GM18951 (cell line): ENCODE results near the gene JARID2.

ENCODE experiments used
- POLR2A ChIP-seq: IDR thresholded peaks from 4 replicates; pipeline ENCODE4 v1.6.1; 2011; ENCODE audit warnings: mild to moderate bottlenecking; ENCODE audit not compliant: insufficient read length, insufficient read depth; ENCODE audit errors: extremely low read depth
- in situ Hi-C: fragments of 300-500 bp; cut with MboI; formaldehyde crosslinking; loops from one replicate; pipeline ENCODE4 v1.12.0; 2022; ENCODE audit warnings: low sequenced_read_pairs, mixed read lengths, inconsistent platforms; ENCODE audit not compliant: unreplicated experiment

The JARID2 gene

GRCh38 chr6:15522026-15522425 lies 276.2 kb downstream of the JARID2 start:
- in situ Hi-C loops, result loop anchor here (25.0 kb wide), 1 partner anchor 665 kb away; no protein-coding TSS in a partner anchor
- no peak for TF ChIP-seq POLR2A

DNA sequence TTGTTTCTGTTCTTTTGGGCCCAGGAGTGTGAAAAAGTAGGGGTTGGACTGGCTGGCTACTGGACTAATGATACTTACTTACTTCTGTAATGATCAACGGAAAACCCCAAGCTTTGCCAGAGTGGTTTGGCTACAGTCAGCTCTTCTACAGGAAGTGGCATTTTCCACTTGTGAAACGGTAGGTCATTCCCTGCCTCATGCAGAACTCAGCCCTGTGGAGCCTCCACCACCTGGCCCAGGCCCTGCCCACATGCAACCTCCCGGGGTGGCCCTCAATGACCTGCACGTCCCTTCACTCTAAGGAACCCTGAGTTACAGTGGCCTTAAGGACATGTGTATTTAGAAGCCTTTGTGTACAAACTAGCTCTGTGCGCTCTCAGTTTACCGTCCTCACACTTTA lies 276.6 kb downstream of the JARID2 start:
- in situ Hi-C loops, result loop anchor here (25.0 kb wide), 1 partner anchor 665 kb away; no protein-coding TSS in a partner anchor
- TF ChIP-seq POLR2A, result no peak

DNA sequence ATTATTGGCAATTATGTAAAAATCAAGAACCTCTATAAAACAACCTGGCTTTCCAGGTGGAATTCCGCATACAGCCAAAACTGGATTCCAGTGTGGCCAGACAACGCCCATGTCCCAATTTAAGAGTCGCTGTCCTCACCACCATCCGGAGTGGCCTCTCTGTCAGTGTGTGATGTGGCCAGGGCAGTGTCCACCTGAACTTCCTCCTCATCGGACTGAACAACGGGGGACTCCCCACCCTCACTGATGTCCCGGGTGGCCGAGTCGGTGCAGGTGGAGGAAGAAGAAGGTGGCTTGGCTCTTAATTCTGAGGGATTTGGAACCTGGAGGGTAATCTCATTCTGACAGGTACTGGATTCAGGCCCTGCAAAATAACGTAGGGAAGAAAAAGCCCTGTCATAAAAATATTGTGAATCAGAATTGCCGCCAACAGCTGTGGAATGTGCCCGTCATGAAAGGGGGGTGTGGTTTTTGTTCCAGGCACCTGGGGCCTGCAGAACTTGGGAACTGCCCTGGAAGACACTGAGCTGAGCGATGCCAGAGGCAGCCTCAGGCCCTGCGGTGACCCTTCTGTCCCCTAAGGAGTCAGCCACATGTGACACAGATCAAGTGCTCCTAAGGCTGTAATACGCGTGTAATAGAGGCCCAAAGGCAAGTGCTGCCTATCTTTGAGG lies 277.1 kb downstream of the JARID2 start:
- in situ Hi-C loops, result loop anchor here (25.0 kb wide), 1 partner anchor 664 kb away; no protein-coding TSS in a partner anchor
- TF ChIP-seq POLR2A, result no peak

DNA sequence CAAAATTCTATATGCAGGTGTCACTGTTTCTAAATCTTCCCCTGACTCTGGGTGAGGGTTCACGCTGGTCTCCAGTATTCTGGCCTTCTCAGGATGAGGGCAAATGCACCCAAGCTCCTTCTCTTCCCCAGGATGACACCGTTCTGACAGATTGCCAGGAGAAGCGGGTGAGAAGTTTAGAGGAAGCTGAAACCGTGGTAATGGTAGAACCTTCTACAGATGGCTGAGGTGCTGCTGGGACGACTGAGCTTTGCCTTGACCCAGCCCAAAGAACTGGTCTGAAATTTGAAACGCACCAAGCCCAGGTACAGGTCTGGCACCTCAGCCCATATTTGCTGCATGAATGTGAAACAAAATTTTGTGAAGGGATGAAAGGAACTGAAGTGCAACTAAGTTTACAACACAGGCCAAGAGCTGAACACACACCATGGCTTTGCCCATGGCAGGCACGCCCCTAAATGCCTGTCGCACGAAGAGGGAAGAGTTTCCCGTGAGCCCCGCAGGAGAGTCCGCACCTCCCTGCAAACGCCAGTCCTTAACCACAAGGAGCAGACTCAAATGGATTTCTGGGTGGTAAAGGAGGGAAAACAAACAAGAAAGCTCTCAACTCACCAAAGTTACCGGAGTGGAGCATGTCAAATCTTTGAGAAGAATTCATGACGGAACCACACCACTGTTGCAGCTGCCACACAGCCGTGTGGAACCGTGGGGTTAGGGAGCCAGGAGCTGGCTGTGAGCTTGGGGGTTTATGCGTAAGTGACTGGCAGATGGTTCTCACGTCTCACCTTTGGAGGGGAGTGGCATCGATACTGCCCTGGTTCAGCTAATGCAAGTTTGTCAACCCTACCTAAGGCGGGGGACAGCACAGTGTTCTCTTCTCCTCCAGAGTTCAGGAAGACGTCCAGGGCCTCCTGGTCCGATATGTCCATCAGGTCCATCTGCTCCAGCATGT lies 278.1 kb downstream of the JARID2 start:
- in situ Hi-C loops, result loop anchor here (25.0 kb wide), 1 partner anchor 663 kb away; no protein-coding TSS in a partner anchor
- no peak for TF ChIP-seq POLR2A

- in situ Hi-C loops, result loop anchor here (25.0 kb wide), 1 partner anchor 662 kb away; no protein-coding TSS in a partner anchor
- TF ChIP-seq POLR2A, result no peak
These were observed 279.1 kb downstream of the JARID2 start for GRCh38 chr6:15524861-15525401.

DNA sequence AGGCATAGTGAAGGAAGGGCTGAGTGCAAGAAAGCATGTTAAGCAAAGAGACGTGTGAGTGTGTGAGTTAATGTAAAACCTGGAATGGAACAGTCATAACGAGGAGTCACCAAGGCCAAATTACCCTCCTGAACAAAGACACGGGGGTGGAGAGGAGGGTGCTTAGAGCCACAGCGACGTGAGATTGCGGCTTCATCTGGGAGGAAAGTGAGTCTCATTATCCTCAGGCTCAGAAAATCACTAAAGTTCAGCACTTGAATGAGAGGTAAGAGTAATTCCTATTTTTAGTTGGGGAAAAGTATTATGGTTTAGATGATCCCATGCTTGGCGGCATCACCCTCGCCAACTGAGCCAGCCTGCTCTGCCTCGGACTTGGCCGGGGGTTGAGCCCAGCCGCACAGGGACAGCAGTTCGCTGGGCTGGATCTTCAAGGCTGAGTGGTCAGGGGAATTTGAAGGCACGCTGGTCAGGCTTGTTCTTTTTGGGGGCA lies 280.4 kb downstream of the JARID2 start:
- no peak for TF ChIP-seq POLR2A
- in situ Hi-C loops, result no loop called here

- in situ Hi-C loops, result no loop called here
- no peak for TF ChIP-seq POLR2A
These were observed 282.2 kb downstream of the JARID2 start for GRCh38 chr6:15527838-15528617.

GRCh38 chr6:15528870-15529269 lies 283.0 kb downstream of the JARID2 start:
- TF ChIP-seq POLR2A, result no peak
- in situ Hi-C loops, result no loop called here

DNA sequence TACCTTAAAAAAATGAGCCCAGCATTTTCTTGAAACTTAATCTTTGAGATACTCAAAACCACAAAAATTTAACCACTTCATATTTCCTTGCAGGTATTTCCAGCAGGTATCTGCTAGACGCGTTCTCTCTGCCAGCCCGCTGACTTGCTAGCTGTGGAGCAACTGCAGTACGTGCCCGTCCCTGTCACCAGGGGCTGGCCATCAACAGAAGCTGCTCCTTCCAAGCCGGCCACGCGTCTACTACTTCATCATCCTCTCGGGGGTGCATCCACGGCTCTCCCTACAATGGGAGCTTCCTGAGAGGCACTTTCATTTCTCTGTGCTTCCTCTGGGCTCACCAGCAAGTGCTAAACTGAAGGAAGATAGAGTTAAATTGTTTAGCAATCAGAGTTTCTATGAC lies 284.5 kb downstream of the JARID2 start:
- in situ Hi-C loops, result no loop called here
- no peak for TF ChIP-seq POLR2A

DNA sequence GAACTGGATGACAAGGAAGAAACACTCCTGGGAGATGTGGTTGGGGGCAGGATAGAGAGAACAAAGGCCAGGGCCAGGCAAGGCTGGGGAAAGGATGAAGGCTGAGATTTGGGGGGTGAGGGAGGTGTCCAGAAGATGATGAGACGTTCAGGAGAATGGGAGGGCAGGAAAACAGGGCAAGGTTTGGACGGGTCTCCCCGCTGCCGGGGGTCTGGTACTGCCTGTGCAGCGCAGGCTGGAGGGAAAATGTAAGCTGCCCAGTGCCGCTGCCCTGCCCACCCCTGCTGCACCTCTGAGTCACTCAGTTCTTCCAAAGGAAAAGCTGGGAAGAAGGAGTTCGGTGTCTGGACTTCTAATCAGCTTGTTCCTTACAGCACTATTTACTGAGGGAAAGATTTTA lies 286.1 kb downstream of the JARID2 start:
- in situ Hi-C loops, result no loop called here
- no peak for TF ChIP-seq POLR2A

DNA sequence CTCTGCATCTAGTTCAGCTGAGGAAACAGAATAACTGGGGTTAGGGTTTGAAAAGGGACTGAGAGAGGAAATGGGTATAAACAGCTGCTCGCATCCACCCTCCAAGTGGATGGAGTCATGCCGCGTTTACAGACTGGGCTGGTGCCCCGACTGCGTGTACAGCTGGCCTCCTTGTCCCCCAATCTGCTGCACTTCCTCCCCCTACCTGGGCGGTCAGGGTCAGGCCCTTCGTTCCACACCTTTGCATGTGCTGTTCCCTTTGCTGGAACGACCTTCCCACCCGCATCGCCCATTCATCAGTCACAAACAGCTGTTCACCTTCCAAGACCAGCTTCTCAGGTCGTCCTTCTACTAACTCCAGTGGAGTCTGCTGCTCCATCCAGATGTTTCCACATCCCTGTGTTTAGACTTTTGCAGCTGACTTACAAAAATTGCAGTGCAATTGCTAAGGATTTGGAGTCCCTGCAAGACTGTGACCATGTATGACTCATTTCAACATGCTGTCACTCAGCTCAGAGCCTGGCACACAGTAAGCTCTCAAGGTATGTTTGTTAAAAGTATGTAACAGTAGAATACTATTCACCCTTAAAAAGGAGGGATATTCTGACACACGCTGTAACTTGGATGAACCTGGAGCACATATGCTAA lies 287.6 kb downstream of the JARID2 start:
- in situ Hi-C loops, result no loop called here

DNA sequence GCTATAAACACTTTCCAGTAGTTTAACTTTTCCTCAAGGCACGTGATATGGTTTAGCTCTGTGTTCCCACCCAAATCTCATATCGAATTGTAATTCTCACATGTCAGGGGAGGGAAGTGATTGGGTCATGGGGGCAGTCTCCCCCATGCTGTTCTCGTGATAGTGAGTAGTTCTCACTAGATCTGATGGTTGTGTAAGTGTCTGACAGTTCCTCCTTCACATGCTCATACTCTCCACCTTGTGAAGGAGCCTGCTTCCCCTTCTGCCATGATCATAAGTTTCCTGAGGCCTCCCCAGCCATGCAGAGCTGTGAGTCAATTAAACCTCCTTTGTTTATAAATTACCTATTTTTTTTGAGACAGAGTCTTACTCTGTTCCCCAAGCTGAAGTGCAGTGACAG lies 289.1 kb downstream of the JARID2 start:
- in situ Hi-C loops, result no loop called here
- no peak for TF ChIP-seq POLR2A

More for the DNA sequence above, 287.6 kb downstream of the JARID2 start:
- TF ChIP-seq POLR2A, result no peak

DNA sequence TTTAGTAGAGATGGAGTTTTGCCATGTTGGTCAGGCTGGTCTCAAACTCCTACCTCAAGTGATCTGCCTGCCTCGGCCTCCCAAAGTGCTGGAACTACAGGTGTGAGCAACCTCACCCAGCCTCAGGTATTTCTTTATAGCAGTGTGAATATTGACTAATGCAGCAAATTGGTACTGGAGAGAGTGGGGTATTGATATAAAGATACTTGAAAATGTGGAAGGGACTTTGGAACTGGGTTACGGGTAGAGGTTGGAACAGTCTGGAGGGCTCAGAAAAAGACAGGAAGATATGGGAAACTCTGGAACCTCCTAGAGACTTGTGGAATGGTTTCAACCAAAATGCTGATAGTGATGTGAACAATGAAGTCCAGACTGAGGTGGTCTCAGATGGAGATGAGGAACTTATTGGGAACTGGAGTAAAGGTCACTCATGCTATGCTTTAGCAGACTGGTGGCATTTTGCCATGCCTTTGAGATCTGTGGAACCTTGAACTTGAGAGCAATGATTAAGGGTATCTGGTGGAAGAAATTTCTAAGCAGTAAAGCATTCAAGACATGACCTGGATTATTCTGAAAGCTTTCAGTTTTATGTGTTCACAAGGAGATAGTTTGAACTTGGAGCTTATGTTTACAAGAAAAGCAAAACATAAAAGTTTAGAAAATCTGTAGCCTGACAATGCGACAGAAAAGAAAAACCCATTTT lies 289.8 kb downstream of the JARID2 start:
- in situ Hi-C loops, result no loop called here

More for the DNA sequence above, 289.8 kb downstream of the JARID2 start:
- TF ChIP-seq POLR2A, result no peak
